NCI-H1092 treated with DMSO at 0.1 percent for 48 hours (cell line): ENCODE data around the gene FXR2.

Source experiments
- DNase-seq: peaks from one replicate; lab custom pipeline; 2025; lab: John Stamatoyannopoulos, UW

Gene FXR2

GRCh38 chr17:7589204-7589868, 25.4 kb downstream of the FXR2 start:
- DNase-seq = no peak

GRCh38 chr17:7588553-7589203, 26.0 kb downstream of the FXR2 start:
- DNase-seq = no peak

- no peak for DNase-seq
These were observed 27.1 kb downstream of the FXR2 start for GRCh38 chr17:7587420-7588151.

- no peak for DNase-seq
These were observed 27.9 kb downstream of the FXR2 start for GRCh38 chr17:7586673-7587419.

GRCh38 chr17:7583253-7584109, 31.2 kb downstream of the FXR2 start, which contains the start of gene MPDU1:
TSS of gene MPDU1 (plus strand) at chr17:7583852. CDS start at chr17:7583863, 11 bp downstream.
- peak; percentile 95 for DNase-seq

- no peak for DNase-seq
These were observed 32.1 kb downstream of the FXR2 start for GRCh38 chr17:7582396-7583252.

- no peak for DNase-seq
These were observed 33.8 kb downstream of the FXR2 start for GRCh38 chr17:7580604-7581575.

- no peak for DNase-seq
These were observed 34.7 kb downstream of the FXR2 start for GRCh38 chr17:7579834-7580603.

- no peak for DNase-seq
These were observed 35.5 kb downstream of the FXR2 start, which contains the start of gene CD68 for GRCh38 chr17:7579001-7579833. TSS of gene CD68 (plus strand) at chr17:7579638. CDS start at chr17:7579678, 40 bp downstream.

GRCh38 chr17:7577327-7578199, 37.1 kb downstream of the FXR2 start:
- DNase-seq = no peak

GRCh38 chr17:7576432-7576937, 38.2 kb downstream of the FXR2 start:
- no peak for DNase-seq

GRCh38 chr17:7575959-7576358, 38.7 kb downstream of the FXR2 start:
- DNase-seq = no peak

GRCh38 chr17:7575481-7575883, 39.2 kb downstream of the FXR2 start:
- no peak for DNase-seq

GRCh38 chr17:7574176-7574953, 40.3 kb downstream of the FXR2 start:
- no peak for DNase-seq

GRCh38 chr17:7573324-7574080, 41.2 kb downstream of the FXR2 start:
- peak; percentile 80 for DNase-seq
